ENCODE data around the gene GABBR1.

The GABBR1 gene

GRCh38 chr6:29561606-29562181, 71.3 kb downstream of the GABBR1 start:
- DNase-seq, result no peak

DNA sequence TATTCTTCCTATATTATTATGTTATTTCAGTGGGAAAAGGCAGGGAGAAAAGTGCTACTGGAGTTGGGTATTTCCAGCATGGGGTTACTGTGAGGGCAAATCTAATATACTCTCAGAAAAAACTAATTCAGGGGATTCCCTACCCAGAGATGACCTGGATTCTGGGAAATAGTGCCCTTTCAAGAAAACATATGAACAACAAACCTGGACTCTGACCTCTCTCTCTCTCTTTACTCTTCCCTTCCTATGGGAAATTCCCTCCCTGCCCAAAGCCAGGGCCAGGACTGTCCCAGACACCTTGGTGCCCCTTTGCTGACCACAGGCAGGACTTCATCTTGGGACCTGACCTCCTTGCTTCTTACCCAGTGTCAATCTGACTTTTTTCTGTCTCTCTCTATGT, 71.9 kb downstream of the GABBR1 start:
- DNase-seq, result no peak

GRCh38 chr6:29559524-29560287, 73.3 kb downstream of the GABBR1 start, which contains the start of gene UBD:
Gene UBD (minus strand): TSS chr6:29559732. CDS start chr6:29559701, 31 bp downstream.
- DNase-seq, result no peak

DNA sequence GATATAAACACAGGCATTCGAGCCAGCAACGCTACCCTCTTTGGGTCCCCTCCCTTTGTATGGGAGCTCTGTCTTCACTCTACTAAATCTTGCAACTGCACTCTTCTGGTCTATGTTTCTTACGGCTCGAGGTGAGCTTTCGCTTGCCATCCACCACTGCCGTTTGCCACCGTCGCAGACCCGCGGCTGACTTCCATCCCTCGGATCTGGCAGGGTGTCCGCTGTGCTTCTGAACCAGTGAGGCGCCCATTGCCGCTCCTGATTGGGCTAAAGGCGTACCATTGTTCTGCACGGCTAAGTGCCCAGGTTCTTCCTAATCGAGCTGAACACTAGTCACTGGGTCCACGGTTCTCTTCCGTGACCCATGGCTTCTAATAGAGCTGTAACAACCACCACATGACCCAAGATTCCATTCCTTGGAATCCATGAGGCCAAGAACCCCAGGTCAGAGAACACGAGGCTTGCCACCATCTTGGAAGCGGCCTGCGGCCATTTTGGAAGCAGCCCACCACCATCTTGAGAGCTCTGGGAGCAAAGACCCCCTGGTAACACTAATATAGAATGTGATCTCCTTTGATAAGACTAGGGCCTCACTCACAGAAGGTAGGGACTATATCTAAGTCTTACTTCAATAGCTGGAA, 74.4 kb downstream of the GABBR1 start:
- DNase-seq, result no peak

DNA sequence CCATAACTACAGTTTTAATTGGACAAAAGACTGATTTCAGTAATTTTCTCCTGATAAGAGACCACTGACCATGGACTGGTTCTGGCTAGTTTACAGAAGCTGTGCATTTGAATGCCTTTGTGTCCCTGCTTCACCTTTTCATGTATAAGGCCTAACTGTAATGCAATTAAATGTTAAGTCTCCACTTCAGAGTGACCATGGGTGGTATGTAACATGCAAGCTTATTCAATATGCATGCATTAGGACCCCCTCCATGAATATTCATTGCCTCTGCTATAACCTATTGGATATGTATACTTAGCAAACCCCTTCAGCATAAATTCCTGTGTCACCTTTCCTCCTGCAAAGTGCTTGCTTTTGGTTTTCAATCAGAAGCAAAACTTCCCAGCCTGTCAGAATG, 75.7 kb downstream of the GABBR1 start:
- no peak for DNase-seq

DNA sequence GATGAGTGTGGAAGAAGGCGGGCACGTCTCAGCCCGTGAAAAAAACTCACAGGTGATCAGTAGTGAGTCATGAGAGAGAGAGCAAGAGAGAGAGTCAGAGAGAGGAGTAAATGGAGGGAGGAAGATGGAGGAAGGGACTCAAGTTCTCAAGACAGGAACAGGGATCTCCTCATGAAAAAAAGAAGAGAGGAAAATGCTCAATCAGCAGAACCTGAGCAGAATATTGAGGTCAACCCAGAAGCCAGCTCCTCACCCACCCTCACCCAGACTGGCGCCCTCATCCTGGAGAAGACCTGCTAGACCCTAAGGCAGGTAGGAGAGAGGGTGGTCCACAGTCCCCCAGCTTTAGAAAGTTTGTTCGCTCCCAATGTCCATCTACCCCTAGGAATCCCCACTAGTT, 78.2 kb downstream of the GABBR1 start:
- DNase-seq, result no peak

- no peak for DNase-seq
Observed at GRCh38 chr6:29553268-29554057, 79.5 kb downstream of the GABBR1 start.

GRCh38 chr6:29552512-29553051, 80.4 kb downstream of the GABBR1 start:
- DNase-seq, result no peak

GRCh38 chr6:29547573-29547972, 85.4 kb downstream of the GABBR1 start:
- no peak for DNase-seq

DNA sequence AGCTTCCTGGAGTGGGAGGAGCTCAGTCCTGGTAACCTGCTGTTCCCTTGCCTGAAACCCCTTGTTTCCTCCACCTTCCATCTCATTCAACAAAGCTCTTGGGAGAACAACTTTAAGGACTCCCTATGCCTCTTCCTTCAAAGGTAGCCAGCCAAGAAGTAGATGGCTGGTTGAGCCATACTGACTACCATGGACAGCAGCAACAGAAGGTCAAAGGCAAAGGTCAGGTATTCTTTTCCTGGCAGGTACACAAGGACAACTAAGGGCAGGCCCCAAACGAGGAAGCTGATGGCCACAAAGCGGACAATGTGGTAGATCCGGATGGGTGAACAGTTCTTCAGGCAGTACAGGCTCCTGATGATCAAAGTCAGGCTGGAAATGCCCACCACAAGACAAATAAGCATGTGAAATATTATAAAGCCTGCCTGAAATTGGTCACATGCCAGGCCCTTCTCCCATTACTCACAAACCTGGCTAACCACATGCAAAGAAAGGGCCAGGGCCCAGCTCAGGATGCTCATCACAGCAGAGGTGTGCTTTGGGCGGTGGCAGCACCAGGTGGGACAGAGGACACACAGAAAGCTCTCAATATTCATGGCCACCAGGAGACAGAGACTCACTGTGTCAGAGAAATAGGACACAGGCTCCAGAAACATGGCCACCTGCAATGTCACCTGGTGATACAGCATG, 95.1 kb downstream of the GABBR1 start:
- DNase-seq, result no peak

GRCh38 chr6:29532320-29532951, 100.5 kb downstream of the GABBR1 start:
- no peak for DNase-seq

GRCh38 chr6:29531668-29532067, 101.3 kb downstream of the GABBR1 start:
- no peak for DNase-seq

GRCh38 chr6:29530671-29531310, 102.2 kb downstream of the GABBR1 start:
- DNase-seq, result no peak

DNA sequence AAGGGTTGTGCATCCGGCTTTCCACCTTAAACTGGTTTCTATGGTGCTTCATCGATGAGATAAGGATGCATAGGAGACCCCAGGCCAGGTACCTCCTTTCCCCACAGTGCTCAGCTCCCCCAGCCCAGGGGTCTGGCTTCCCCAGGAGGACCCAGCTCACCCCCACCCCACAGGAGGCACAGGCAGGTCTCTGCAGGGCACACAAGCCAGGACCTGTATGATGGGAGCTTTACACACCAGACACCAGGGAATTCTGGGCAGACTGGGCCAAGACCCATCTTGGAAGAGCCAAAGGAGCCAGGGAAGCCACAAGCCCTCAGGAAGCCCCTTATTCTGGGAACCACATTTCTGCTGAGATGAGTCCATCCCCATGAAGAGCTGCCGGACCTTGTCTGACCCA, 103.0 kb downstream of the GABBR1 start:
- DNase-seq, result no peak

GRCh38 chr6:29528988-29529560, 103.9 kb downstream of the GABBR1 start:
- no peak for DNase-seq

- no peak for DNase-seq
Observed at GRCh38 chr6:29528300-29528931, 104.6 kb downstream of the GABBR1 start.

DNA sequence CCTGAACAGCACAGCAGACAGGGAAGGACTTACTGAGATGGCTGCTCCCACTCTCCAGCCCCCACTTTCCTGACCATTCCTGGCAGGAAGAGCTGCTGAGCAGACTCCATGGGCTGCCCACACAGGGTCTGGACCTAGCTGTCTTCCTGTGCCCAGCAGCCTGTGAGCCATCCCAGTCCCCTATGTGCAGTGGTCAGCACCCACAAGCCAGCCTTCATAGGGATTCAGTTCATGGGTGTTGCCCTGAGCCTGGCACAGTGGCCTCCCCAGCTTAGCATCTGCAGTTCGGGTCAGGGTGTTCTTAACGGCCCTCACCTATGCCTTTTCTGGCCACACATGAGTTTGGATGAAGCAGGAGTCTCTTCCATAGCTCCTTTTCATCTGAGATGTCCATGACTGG, 105.4 kb downstream of the GABBR1 start:
- DNase-seq, result no peak

GRCh38 chr6:29527126-29527525, 105.9 kb downstream of the GABBR1 start:
- no peak for DNase-seq

DNA sequence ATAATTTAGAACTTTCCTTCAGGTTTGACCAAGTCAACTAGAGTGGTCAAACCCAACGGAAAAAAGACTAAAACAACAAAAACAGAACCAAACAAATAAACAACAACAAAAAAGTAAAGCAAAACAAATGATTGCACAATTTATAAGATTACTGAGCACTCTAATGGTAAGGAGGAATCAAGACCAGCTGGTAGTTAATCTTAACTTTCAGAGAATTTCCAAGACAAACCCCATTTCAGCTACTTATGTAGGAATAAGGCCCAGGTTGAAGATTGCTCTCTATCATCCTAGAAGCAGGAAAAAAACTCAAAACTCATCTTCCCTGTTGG, 107.7 kb downstream of the GABBR1 start:
- no peak for DNase-seq

GRCh38 chr6:29524444-29525310, 108.3 kb downstream of the GABBR1 start:
- no peak for DNase-seq

Data from activated gamma-delta T cell (primary cell).